ENCODE measurements around the gene KLK3. TPM values are rescaled to one million over a fixed set of nuclear protein-coding genes. Genes with fewer than 3 reads are reported as not detected.

Gene KLK3
- total RNA-seq, 4 donors from 2014 or later: not detected

DNA sequence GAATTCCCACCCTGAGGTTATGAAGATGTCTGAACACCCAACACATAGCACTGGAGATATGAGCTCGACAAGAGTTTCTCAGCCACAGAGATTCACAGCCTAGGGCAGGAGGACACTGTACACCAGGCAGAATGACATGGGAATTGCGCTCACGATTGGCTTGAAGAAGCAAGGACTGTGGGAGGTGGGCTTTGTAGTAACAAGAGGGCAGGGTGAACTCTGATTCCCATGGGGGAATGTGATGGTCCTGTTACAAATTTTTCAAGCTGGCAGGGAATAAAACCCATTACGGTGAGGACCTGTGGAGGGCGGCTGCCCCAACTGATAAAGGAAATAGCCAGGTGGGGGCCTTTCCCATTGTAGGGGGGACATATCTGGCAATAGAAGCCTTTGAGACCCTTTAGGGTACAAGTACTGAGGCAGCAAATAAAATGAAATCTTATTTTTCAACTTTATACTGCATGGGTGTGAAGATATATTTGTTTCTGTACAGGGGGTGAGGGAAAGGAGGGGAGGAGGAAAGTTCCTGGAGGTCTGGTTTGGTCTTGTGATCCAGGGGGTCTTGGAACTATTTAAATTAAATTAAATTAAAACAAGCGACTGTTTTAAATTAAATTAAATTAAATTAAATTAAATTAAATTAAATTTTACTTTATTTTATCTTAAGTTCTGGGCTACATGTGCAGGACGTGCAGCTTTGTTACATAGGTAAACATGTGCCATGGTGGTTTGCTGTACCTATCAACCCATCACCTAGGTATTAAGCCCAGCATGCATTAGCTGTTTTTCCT, 7.0 kb downstream of the KLK3 start:
- DNase-seq (ENCODE audit: low spot score): no peak
- TF ChIP-seq, protein P1, sequence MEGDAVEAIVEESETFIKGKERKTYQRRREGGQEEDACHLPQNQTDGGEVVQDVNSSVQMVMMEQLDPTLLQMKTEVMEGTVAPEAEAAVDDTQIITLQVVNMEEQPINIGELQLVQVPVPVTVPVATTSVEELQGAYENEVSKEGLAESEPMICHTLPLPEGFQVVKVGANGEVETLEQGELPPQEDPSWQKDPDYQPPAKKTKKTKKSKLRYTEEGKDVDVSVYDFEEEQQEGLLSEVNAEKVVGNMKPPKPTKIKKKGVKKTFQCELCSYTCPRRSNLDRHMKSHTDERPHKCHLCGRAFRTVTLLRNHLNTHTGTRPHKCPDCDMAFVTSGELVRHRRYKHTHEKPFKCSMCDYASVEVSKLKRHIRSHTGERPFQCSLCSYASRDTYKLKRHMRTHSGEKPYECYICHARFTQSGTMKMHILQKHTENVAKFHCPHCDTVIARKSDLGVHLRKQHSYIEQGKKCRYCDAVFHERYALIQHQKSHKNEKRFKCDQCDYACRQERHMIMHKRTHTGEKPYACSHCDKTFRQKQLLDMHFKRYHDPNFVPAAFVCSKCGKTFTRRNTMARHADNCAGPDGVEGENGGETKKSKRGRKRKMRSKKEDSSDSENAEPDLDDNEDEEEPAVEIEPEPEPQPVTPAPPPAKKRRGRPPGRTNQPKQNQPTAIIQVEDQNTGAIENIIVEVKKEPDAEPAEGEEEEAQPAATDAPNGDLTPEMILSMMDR (IDR thresholded peaks at IDR 0.05): no peak
- no peak for ATAC-seq (ENCODE audit: low FRiP score)

- TF ChIP-seq, protein P1 (IDR thresholded peaks at IDR 0.05): no peak
- ATAC-seq (ENCODE audit: low FRiP score) (no peak), DNase-seq (ENCODE audit: low spot score) (no peak)
Observed at GRCh38 chr19:50869479-50869878, 14.8 kb downstream of the KLK3 start.

GRCh38 chr19:50870417-50871089, 15.8 kb downstream of the KLK3 start:
- TF ChIP-seq, protein P1 (IDR thresholded peaks at IDR 0.05): no peak
- ATAC-seq (ENCODE audit: low FRiP score) (no peak), DNase-seq (ENCODE audit: low spot score) (no peak)

DNA sequence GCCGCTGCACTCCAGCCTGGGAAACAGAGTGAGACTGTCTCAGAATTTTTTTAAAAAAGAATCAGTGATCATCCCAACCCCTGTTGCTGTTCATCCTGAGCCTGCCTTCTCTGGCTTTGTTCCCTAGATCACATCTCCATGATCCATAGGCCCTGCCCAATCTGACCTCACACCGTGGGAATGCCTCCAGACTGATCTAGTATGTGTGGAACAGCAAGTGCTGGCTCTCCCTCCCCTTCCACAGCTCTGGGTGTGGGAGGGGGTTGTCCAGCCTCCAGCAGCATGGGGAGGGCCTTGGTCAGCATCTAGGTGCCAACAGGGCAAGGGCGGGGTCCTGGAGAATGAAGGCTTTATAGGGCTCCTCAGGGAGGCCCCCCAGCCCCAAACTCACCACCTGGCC, 18.3 kb downstream of the KLK3 start, which contains the start of gene KLK2:
TSS of gene KLK2 (plus strand) at position 384 of the 400 bp plus-strand sequence. CDS start 35 bp downstream, outside the sequence.
- ATAC-seq (ENCODE audit: low FRiP score): no peak
- DNase-seq (ENCODE audit: low spot score): no peak

GRCh38 chr19:50874211-50874610, 19.5 kb downstream of the KLK3 start:
- DNase-seq (ENCODE audit: low spot score) (no peak), ATAC-seq (ENCODE audit: low FRiP score) (no peak)
- TF ChIP-seq, protein P1 (IDR thresholded peaks at IDR 0.05): no peak

More for the DNA sequence above, 18.3 kb downstream of the KLK3 start, which contains the start of gene KLK2:
- TF ChIP-seq, protein P1 (IDR thresholded peaks at IDR 0.05): no peak

DNA sequence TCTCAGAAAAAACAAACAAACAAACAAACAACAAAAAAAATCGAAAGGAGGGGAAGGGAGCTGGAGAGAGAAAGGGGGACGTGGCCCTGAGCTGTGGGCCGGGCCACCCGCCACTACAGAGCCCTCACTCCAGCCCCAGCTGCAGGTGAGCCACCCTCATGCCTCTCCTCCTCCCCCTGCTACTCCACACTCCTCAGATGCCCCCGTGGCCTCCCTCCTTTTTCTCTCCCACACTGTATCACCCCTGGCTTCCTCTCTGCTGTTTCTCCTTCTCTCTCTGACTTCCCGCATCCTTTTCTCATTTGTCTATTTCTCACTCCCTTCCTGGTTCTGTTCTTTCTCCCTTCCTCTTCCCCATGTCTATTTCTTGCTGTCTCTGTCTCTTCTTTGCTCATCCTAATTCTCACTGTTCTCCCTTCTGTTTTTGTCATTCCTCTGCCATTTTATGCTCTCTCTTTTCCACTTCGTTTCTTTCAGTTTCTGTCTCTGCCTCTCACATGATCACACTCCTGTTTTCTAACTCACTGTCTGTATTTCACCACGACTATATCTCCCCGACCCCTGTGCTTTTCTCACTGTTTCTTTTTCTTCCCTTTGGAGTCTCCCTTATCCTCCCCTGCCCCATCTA, 21.2 kb downstream of the KLK3 start:
- TF ChIP-seq, protein P1 (IDR thresholded peaks at IDR 0.05): no peak
- ATAC-seq (ENCODE audit: low FRiP score): no peak
- no peak for DNase-seq (ENCODE audit: low spot score)
